Gastrocnemius medialis (tissue), 4 donors: ENCODE results near the gene MOSPD3. TPM values are rescaled to one million over a fixed set of nuclear protein-coding genes. Genes with fewer than 3 reads are reported as not detected.
A peak's percentile ranks its signal among the peaks of the same experiment; 100 is the strongest.

Experiments
- ATAC-seq, 2 donors: fragments of 150-250 bp; one replicate each; pipeline ENCODE4 v1.9.1; 2016
- DNase-seq, 2 donors: peaks; one replicate each; pipeline ENCODE4 v3.0.0-alpha.2; 2019
- H3K27ac ChIP-seq, 4 donors: fragments of 200-600 bp; sonication (generic); 1 replicate in 1 of 4; 2 replicates in 3 of 4; pipeline ENCODE4 v1.5.1; 2016 to 2018; ENCODE audit warnings: mild to moderate bottlenecking in 2 of 4, moderate library complexity in 1 of 4
- H3K27me3 ChIP-seq, 3 donors: fragments of 200-600 bp; sonication (generic) in 2 of 3; 1 replicate in 1 of 3; 2 replicates in 2 of 3; pipeline versions ENCODE4 v1.5.1 to v1.6.0; 2016 to 2019; ENCODE audit warnings: mild to moderate bottlenecking in 1 of 3, moderate library complexity in 1 of 3
- H3K36me3 ChIP-seq, 2 donors: fragments of 200-600 bp; sonication (generic) in 1 of 2; one replicate each; pipeline ENCODE4 v1.5.1; 2017 to 2018
- H3K4me1 ChIP-seq, 2 donors: fragments of 200-600 bp; sonication (generic) in 1 of 2; one replicate each; pipeline ENCODE4 v1.5.1; 2016 to 2017; ENCODE audit warnings: mild to moderate bottlenecking in 2 of 2
- H3K4me3 ChIP-seq, 4 donors: fragments of 200-600 bp; sonication (generic) in 3 of 4; 1 replicate in 1 of 4; 2 replicates in 3 of 4; pipeline ENCODE4 v1.5.1; 2016 to 2019; ENCODE audit warnings: mild to moderate bottlenecking in 2 of 4
- H3K9me3 ChIP-seq, 3 donors: fragments of 200-600 bp; sonication (generic) in 2 of 3; 1 replicate in 1 of 3; 2 replicates in 2 of 3; pipeline ENCODE4 v1.5.1; 2016 to 2019
- POLR2A ChIP-seq, 2 donors: fragments of 450-650 bp; IDR thresholded peaks; one replicate each; pipeline ENCODE4 v1.6.1; 2017; ENCODE audit warnings: antibody characterized with exemption in 2 of 2, mild to moderate bottlenecking in 2 of 2, moderate library complexity in 2 of 2
- in situ Hi-C, 4 donors: fragments of 200-750 bp; cut with MboI; loops; one replicate each; pipeline versions ENCODE4 v1.15.0 to v1.8.0; 2017; ENCODE audit warnings: low sequenced_read_pairs in 4 of 4
- intact Hi-C: fragments of 100-400 bp; cut with DNase I; formaldehyde crosslinking; loops from one replicate; pipeline ENCODE4 v1.15.1; 2023; ENCODE audit warnings: low total_unique reads
- total RNA-seq, 4 donors: library from RNA; depleted of rRNA; stranded (reverse); fragments of >200 nt; gene quantifications; one replicate each; pipeline versions ENCODE4 v1.1.0 to v1.2.3, GENCODE V29; 2016
- TF ChIP-seq, protein P1 (sequence below), 5 experiments: fragments of 450-650 bp in 3 of 5; fragments of 200-600 bp in 2 of 5; sonication (generic) in 2 of 5; IDR thresholded peaks in 4 of 5; conservative IDR thresholded peaks in 1 of 5; 1 replicate in 4 of 5; 2 replicates in 1 of 5; pipeline ENCODE4 v1.5.1; 2016 to 2019; ENCODE audit warnings: antibody characterized with exemption in 5 of 5, mild to moderate bottlenecking in 3 of 5, moderate library complexity in 3 of 5

Gene MOSPD3
- total RNA-seq, 4 donors from 2014 or later, result 3.5 to 9.1 (median 4.6) TPM

DNA sequence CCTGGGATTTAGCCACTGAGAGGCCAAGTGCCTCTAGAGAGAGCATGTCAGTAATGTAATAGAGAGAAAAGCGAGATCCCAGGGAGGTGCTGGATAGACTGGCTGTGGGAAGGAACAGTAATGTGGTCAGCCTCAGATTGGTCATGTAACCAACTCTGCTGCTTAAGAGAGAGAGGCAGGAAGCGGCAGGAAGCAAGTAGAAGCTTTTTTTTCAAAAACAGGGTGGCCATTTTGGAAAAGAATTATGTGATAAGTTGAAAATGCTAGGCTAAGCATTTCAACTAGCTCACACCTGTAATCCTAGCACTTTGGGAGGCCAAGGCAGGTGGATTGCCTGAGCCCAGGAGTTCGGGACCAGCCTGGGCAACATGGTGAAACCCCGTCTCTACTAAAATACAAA is 13.9 kb upstream of the MOSPD3 start:
- in situ Hi-C loops, result loop anchor here in 1 of 4 donors (25.0 kb wide), 1 partner anchor 264 kb away; the partner anchor contains the start of genes SLC12A9 and TRIP6
- no peak for TF ChIP-seq POLR2A (IDR thresholded peaks at IDR 0.05)
- TF ChIP-seq, protein P1, sequence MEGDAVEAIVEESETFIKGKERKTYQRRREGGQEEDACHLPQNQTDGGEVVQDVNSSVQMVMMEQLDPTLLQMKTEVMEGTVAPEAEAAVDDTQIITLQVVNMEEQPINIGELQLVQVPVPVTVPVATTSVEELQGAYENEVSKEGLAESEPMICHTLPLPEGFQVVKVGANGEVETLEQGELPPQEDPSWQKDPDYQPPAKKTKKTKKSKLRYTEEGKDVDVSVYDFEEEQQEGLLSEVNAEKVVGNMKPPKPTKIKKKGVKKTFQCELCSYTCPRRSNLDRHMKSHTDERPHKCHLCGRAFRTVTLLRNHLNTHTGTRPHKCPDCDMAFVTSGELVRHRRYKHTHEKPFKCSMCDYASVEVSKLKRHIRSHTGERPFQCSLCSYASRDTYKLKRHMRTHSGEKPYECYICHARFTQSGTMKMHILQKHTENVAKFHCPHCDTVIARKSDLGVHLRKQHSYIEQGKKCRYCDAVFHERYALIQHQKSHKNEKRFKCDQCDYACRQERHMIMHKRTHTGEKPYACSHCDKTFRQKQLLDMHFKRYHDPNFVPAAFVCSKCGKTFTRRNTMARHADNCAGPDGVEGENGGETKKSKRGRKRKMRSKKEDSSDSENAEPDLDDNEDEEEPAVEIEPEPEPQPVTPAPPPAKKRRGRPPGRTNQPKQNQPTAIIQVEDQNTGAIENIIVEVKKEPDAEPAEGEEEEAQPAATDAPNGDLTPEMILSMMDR (IDR thresholded peaks at IDR 0.05 in 4 of 5, conservative IDR thresholded peaks at IDR 0.05 in 1 of 5), result no peak

DNA sequence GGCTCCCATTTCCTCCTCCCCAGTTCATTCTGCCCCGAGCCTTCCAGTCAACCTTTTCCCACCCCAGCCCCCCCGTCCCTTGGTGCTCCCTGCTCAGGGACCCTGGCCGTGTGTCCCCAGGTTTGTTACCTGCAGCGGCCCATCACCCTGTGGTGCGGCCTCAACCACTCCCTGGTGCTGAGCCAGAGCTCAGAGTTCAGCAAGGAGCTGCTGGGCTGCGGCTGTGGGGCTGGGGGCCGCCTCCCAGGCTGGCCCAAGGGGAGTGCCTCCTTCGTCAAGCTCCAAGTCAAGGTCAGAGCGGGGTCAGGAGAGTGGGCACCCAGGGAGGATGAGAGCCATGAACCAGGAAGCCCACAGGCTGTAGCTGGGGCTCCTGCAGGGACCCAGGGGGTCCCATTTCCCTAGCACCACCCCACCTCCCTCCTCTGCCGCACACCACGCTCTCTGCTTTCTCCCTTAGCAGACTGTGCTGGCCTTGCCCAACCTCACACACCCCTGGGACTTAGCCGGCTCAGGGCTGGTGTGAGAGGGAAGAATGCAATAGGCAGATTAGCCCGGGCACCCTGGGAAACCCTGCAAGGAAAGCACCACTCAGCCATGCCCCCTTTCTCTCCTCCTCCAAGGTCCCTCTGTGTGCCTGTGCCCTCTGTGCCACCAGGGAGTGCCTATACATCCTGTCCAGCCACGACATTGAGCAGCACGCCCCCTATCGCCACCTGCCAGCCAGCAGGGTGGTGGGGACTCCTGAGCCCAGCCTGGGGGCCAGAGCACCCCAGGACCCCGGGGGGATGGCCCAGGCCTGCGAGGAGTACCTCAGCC is 12.2 kb upstream of the MOSPD3 start:
- Histone ChIP-seq H3K4me1 (peaks cover 3 to 10% of the 10 kb centered on the region in 2 donors), H3K36me3 (no peaks in the 10 kb centered on the region), H3K27ac (no peak overlapping the region), H3K9me3 (no peaks in the 10 kb centered on the region), H3K4me3 (no peak overlapping the region), H3K27me3 (peaks cover 0 to 11% (median 7%) of the 10 kb centered on the region in 3 donors)
- intact Hi-C loops, result loop anchor here (10.0 kb wide), 1 partner anchor 1475 kb away; no protein-coding TSS in a partner anchor
- in situ Hi-C loops, result loop anchor here in 1 of 4 donors (25.0 kb wide), 1 partner anchor 262 kb away; the partner anchor contains the start of genes SLC12A9 and TRIP6
- no peak for DNase-seq
- no peak for TF ChIP-seq POLR2A (IDR thresholded peaks at IDR 0.05)
- TF ChIP-seq, protein P1 (IDR thresholded peaks at IDR 0.05 in 4 of 5, conservative IDR thresholded peaks at IDR 0.05 in 1 of 5), result no peak
- no peak for ATAC-seq

More for the DNA sequence above, 13.9 kb upstream of the MOSPD3 start:
- no peak for DNase-seq
- no peaks in the 10 kb centered on the region for H3K4me1 ChIP-seq
- intact Hi-C loops, result no loop called here
- no peak for ATAC-seq
- no peaks in the 10 kb centered on the region for H3K36me3 ChIP-seq
- H3K27ac ChIP-seq, result no peak overlapping the region
- peaks cover 0 to 7% (median 0%) of the 10 kb centered on the region in 3 donors for H3K27me3 ChIP-seq
- no peaks in the 10 kb centered on the region for H3K9me3 ChIP-seq
- no peak overlapping the region for H3K4me3 ChIP-seq

DNA sequence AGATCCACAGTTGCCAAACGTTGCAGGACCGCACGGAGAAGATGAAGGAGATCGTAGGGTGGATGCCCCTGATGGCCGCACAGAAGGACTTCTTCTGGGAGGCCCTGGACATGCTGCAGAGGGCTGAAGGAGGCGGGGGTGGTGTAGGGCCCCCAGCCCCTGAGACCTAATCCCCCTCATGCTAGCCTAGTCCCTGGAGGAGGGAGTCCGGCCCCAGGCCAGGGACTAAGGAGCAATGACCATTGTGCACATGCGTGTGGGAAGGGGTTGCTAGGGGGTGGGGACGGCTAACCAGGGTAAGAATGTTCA is 11.7 kb upstream of the MOSPD3 start:
- intact Hi-C loops (loop anchor here (10.0 kb wide), 1 partner anchor 1474 kb away; no protein-coding TSS in a partner anchor), in situ Hi-C loops (no loop called here)
- Histone ChIP-seq H3K36me3 (no peaks in the 10 kb centered on the region), H3K4me1 (peaks cover 4 to 13% of the 10 kb centered on the region in 2 donors), H3K27ac (no peak overlapping the region), H3K27me3 (peaks cover 0 to 15% (median 8%) of the 10 kb centered on the region in 3 donors), H3K9me3 (no peaks in the 10 kb centered on the region), H3K4me3 (no peak overlapping the region)
- ATAC-seq, result no peak
- no peak for DNase-seq
- TF ChIP-seq, protein P1 (IDR thresholded peaks at IDR 0.05 in 4 of 5, conservative IDR thresholded peaks at IDR 0.05 in 1 of 5), result no peak
- TF ChIP-seq POLR2A (IDR thresholded peaks at IDR 0.05), result no peak

DNA sequence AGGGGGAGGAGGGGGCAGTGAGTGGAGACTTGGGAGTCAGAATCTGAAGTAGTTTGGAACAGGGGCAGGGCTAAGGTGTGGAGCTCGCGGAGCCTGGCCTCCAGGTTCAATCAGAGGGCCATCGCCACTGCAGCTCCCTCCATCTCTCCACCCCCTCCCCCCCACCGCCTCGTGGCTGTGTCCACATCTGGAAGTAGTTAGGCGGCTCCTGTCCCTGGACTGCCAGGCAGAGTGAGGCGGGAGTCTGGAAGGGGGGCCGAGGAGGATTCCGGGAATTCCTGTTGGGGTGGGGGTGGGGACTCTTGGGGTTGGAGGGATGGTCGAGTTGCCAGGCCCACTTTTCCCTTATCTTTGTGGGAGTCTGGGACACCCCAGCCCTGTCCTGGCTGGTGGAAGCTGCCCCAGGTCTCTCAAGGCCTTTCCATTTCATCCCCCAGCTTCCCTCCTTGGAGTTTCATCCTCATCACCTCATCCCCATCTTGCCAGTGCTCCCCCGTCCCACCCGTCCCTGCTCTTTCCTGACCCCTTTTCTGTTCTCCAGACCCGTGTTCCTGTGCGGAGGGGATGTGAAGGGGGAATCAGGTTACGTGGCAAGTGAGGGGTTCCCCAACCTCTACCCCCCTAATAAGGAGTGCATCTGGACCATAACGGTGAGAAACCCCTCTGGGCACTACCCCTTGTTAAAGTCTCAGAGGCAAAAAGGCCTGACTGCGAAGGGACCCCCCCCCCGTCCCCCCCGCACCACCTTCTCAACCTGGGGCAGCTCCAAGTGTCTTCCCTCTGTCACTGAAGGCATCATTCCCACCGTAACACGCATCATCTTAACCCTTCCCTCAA is 9.2 kb upstream of the MOSPD3 start:
- in situ Hi-C loops, result no loop called here

More for the DNA sequence above, 9.2 kb upstream of the MOSPD3 start:
- Histone ChIP-seq H3K27me3 (peaks cover 0 to 15% (median 8%) of the 10 kb centered on the region in 3 donors), H3K27ac (peak overlapping the region; percentile 74 to 85 (median 77)), H3K9me3 (no peaks in the 10 kb centered on the region), H3K4me1 (peaks cover 4 to 13% of the 10 kb centered on the region in 2 donors), H3K36me3 (no peaks in the 10 kb centered on the region), H3K4me3 (peak overlapping the region; percentile 75 to 99 (median 89))
- TF ChIP-seq POLR2A (IDR thresholded peaks at IDR 0.05), result no peak
- TF ChIP-seq, protein P1 (IDR thresholded peaks at IDR 0.05 in 4 of 5, conservative IDR thresholded peaks at IDR 0.05 in 1 of 5), result no peak
- peak; percentile 47 to 60 for DNase-seq
- ATAC-seq, result no peak
- intact Hi-C loops, result loop anchor here (10.0 kb wide), 1 partner anchor 1472 kb away; no protein-coding TSS in a partner anchor
